Measurements from ENCODE around the gene TPPP.

TPPP gene

DNA sequence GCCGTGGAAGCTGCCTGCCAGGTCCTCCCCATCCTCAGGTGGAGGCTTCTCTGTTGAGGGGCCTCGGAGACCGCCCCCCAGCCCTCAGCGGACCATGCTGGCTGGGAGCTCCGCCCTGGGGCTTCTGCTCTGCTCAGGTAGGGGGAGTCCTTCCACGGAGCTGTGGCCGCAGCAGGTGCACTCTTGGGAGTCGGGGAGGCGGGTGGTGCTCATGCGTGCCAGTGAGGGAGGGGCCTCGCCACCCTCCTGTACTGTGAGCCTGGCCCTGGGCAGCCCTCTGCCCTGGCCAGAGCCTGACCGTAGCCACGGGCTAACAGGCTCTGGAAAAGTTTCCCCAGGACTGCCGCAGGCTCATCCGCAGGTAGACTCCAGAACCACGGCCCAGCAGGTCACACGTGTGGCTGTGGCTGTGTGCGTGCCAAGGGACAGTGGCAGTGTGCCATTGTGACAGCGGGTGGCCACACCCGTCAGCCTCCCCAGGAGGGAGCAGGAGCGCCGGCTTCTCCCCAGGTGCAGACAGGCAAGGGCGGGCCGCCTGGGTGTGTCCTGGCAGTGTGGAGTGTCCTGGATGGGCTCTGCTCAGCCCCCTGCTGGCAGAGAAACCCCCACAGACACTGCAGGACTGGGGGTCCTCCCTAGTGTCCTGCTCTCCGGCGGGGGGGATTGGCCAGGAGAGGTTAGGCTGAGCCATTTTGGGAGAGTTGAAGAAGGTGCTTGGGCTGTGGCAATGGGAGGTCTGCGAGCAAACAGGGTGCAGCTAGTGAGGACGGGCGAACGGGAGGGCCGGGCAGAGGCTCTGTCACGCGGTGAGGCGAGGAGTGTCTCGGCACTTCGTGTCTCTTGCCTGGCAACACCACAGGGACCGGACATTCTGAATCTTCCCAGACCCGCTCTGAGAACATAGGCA is 29.5 kb downstream of the TPPP start:
- no peak overlapping the region for H3K4me2 ChIP-seq (ENCODE audit: low read depth, low read length, poor library complexity, severe bottlenecking)
- no peaks in the 10 kb centered on the region for H3K27me3 ChIP-seq (ENCODE audit: low read length)
- no peaks in the 10 kb centered on the region for H3K36me3 ChIP-seq (ENCODE audit: low read length)
- no peak overlapping the region for H2AFZ ChIP-seq (ENCODE audit: low read depth, low read length, severe bottlenecking)
- H4K20me1 ChIP-seq (ENCODE audit: low read depth, low read length) = no peaks in the 10 kb centered on the region
- no peaks in the 10 kb centered on the region for H3K9me2 ChIP-seq (replicated peaks; ENCODE audit: insufficient read depth, low read length)
- H3F3A ChIP-seq (ENCODE audit: insufficient read depth) = no peaks in the 10 kb centered on the region; the same call in 1 of the 2 replicates
- no peak for TF ChIP-seq EZH2phosphoT487 (conservative IDR thresholded peaks at IDR 0.05; ENCODE audit: low read length)
- no peak overlapping the region for H3K9ac ChIP-seq (ENCODE audit: low read length)
- H3K9me3 ChIP-seq (ENCODE audit: insufficient read depth, low read length) = no peaks in the 10 kb centered on the region
- no peak overlapping the region for H3K4me3 ChIP-seq (ENCODE audit: insufficient read depth, low read length, poor library complexity, severe bottlenecking)
- H3K27ac ChIP-seq (ENCODE audit: low read depth, low read length) = no peak overlapping the region
- no peaks in the 10 kb centered on the region for H3K79me2 ChIP-seq (ENCODE audit: insufficient read depth, low read length)

DNA sequence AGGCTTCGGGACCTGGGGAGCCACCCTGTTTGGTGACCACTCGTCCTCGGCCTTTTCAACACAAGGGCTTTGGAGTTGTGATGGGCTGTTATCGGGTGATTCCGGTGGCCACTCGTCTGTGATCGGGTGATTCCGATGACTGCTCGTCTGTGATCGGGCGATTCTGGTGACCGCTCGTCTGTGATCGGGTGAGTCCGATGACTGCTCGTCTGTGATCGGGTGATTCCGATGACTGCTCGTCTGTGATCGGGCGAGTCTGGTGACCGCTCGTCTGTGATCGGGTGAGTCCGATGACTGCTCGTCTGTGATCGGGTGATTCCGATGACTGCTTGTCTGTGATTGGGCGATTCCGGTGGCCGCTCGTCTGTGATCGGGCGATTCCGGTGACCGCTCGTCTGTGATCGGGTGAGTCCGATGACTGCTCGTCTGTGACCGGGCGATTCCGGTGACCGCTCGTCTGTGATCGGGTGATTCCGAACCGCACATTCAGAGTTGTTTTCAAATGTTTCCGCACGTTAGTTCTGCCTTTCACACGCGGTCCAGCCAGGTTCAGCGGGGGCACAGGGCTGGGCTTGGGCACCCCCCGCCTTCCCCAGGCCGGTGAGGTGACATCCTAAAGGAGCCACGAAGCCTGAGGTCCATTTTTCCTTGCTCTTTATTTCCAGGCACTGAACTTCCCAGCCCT is 30.3 kb downstream of the TPPP start:
- H3F3A ChIP-seq (ENCODE audit: insufficient read depth) = no peaks in the 10 kb centered on the region; the same call in 1 of the 2 replicates
- no peaks in the 10 kb centered on the region for H3K36me3 ChIP-seq (ENCODE audit: low read length)
- no peaks in the 10 kb centered on the region for H3K9me2 ChIP-seq (replicated peaks; ENCODE audit: insufficient read depth, low read length)
- TF ChIP-seq, protein P1, sequence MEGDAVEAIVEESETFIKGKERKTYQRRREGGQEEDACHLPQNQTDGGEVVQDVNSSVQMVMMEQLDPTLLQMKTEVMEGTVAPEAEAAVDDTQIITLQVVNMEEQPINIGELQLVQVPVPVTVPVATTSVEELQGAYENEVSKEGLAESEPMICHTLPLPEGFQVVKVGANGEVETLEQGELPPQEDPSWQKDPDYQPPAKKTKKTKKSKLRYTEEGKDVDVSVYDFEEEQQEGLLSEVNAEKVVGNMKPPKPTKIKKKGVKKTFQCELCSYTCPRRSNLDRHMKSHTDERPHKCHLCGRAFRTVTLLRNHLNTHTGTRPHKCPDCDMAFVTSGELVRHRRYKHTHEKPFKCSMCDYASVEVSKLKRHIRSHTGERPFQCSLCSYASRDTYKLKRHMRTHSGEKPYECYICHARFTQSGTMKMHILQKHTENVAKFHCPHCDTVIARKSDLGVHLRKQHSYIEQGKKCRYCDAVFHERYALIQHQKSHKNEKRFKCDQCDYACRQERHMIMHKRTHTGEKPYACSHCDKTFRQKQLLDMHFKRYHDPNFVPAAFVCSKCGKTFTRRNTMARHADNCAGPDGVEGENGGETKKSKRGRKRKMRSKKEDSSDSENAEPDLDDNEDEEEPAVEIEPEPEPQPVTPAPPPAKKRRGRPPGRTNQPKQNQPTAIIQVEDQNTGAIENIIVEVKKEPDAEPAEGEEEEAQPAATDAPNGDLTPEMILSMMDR (IDR thresholded peaks at IDR 0.05; ENCODE audit: insufficient read depth, low read length, poor library complexity, severe bottlenecking) = no peak
- no peak for TF ChIP-seq EZH2phosphoT487 (conservative IDR thresholded peaks at IDR 0.05; ENCODE audit: low read length)
- no peak overlapping the region for H2AFZ ChIP-seq (ENCODE audit: low read depth, low read length, severe bottlenecking)
- H4K20me1 ChIP-seq (ENCODE audit: low read depth, low read length) = no peaks in the 10 kb centered on the region
- no peak overlapping the region for H3K4me3 ChIP-seq (ENCODE audit: insufficient read depth, low read length, poor library complexity, severe bottlenecking)
- H3K4me2 ChIP-seq (ENCODE audit: low read depth, low read length, poor library complexity, severe bottlenecking) = no peak overlapping the region
- no peak overlapping the region for H3K27ac ChIP-seq (ENCODE audit: low read depth, low read length)
- H3K9ac ChIP-seq (ENCODE audit: low read length) = no peak overlapping the region
- H3K9me3 ChIP-seq (ENCODE audit: insufficient read depth, low read length) = no peaks in the 10 kb centered on the region
- no peaks in the 10 kb centered on the region for H3K27me3 ChIP-seq (ENCODE audit: low read length)
- H3K79me2 ChIP-seq (ENCODE audit: insufficient read depth, low read length) = no peaks in the 10 kb centered on the region

DNA sequence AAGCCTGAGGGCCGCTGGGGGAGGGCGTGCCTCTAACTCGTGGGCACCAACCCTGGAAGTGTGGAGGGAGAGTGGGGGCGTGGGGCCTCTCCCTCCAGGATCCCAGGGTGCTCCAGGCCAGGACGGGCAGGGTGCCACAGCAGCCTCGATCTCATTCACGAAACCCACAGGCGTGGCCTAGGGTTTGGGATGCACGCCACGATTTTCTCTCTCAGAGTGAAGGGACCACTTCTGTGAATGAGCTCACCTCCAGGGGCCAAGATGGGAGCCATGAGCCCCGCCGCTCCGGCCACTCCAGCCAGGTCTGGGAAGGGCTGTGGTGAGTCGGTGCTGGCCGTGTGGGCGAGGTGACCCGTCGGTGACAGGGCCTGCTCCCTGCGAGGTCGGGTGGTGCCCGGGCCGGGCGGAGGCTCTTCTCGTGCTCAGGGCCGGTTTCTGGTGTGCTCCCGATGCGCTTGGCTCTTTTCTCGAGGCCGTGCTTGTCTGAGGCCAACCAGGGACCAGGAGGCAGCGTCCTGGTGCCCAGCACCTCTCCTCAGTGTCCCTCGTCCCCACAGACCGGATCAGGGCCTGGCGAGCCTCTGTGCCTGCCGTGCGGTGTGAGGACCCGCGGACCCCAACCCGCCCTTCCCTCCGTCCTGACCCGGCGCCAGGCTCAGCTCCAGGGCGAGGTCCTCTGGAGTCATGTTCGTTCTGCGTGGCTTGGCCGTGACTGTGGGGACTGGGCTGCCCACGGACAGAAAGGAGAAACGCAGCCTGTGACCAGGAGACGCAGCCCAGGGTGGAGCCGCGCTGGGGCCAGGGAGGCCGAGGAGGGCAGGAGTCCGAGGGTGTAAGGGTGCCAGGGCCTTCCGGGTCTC is 31.0 kb downstream of the TPPP start:
- Histone ChIP-seq H3K36me3 (ENCODE audit: low read length) (no peaks in the 10 kb centered on the region), H3K79me2 (ENCODE audit: insufficient read depth, low read length) (no peaks in the 10 kb centered on the region)
- TF ChIP-seq EZH2phosphoT487 (conservative IDR thresholded peaks at IDR 0.05; ENCODE audit: low read length) = no peak
- TF ChIP-seq, protein P1 (IDR thresholded peaks at IDR 0.05; ENCODE audit: insufficient read depth, low read length, poor library complexity, severe bottlenecking) = no peak

More for the DNA sequence above, 31.0 kb downstream of the TPPP start:
- Histone ChIP-seq H3K27me3 (ENCODE audit: low read length) (no peaks in the 10 kb centered on the region), H3K27ac (ENCODE audit: low read depth, low read length) (no peak overlapping the region), H3K4me3 (ENCODE audit: insufficient read depth, low read length, poor library complexity, severe bottlenecking) (no peak overlapping the region), H3K9me2 (replicated peaks; ENCODE audit: insufficient read depth, low read length) (no peaks in the 10 kb centered on the region), H3K9me3 (ENCODE audit: insufficient read depth, low read length) (no peaks in the 10 kb centered on the region), H3K4me2 (ENCODE audit: low read depth, low read length, poor library complexity, severe bottlenecking) (no peak overlapping the region), H3K9ac (ENCODE audit: low read length) (no peak overlapping the region), H3F3A (ENCODE audit: insufficient read depth) (no peaks in the 10 kb centered on the region), H2AFZ (ENCODE audit: low read depth, low read length, severe bottlenecking) (no peak overlapping the region), H4K20me1 (ENCODE audit: low read depth, low read length) (no peaks in the 10 kb centered on the region)
